Testis (tissue), 3 donors: ENCODE data around the gene MT1X. TPM values are rescaled to one million over a fixed set of nuclear protein-coding genes. Genes with fewer than 3 reads are reported as not detected.
A peak's percentile ranks its signal among the peaks of the same experiment; 100 is the strongest.
"Not testable (repeated sequence)": the region's sequence is repeated elsewhere in the genome, so short reads cannot be mapped to it uniquely, and the experiment has no call there.

Source experiments
- DNase-seq: peaks from one replicate; pipeline ENCODE4 v3.0.0-alpha.2; 2019
- H3K27ac ChIP-seq, 2 donors: fragments of 200-600 bp; sonication (generic); one replicate each; pipeline ENCODE4 v1.5.1; 2019
- H3K27me3 ChIP-seq: fragments of 200-600 bp; sonication (generic); one replicate; pipeline ENCODE4 v1.5.1; 2019
- H3K36me3 ChIP-seq: fragments of 200-600 bp; sonication (generic); one replicate; pipeline ENCODE4 v1.5.1; 2017; ENCODE audit warnings: low read depth; ENCODE audit errors: missing control alignments
- H3K4me1 ChIP-seq: fragments of 200-600 bp; sonication (generic); one replicate; pipeline ENCODE4 v1.5.1; 2019
- H3K4me3 ChIP-seq, 2 donors: fragments of 200-600 bp; sonication (generic); one replicate each; pipeline ENCODE4 v1.5.1; 2017 to 2019
- H3K9me3 ChIP-seq: fragments of 200-600 bp; sonication (generic); one replicate; pipeline ENCODE4 v1.5.1; 2017
- POLR2A ChIP-seq: fragments of 450-650 bp; IDR thresholded peaks from one replicate; pipeline ENCODE4 v1.6.1; 2017; ENCODE audit warnings: antibody characterized with exemption, mild to moderate bottlenecking, moderate library complexity
- WGBS, 2 donors: methylation state at CpG; one replicate each; pipeline ENCODE4 v1.1.5; 2018; 5-methylcytosine and 5-hydroxymethylcytosine counted together
- intact Hi-C: fragments of 100-400 bp; cut with DNase I; formaldehyde crosslinking; loops from one replicate; pipeline ENCODE4 v1.15.1; 2023; ENCODE audit warnings: low total_unique reads
- polyA plus RNA-seq: library from polyadenylated mRNA; stranded (reverse); fragments of 350-450 nt; fragmentation: Illumina TruSeq; extraction: RNeasy Lipid Tissue Mini Kit (QIAGEN cat#74804); gene quantifications from one replicate; pipeline ENCODE4 v1.2.3, GENCODE V29; 2014; ENCODE audit warnings: low read depth, low replicate concordance; ENCODE audit not compliant: insufficient read depth
- total RNA-seq, 2 donors: library from RNA; depleted of rRNA; stranded (reverse); fragments of >200 nt; gene quantifications; one replicate each; pipeline ENCODE4 v1.2.3, GENCODE V29; 2016
- TF ChIP-seq, protein P1 (sequence below), 3 experiments: fragments of 450-650 bp in 2 of 3; fragments of 200-600 bp in 1 of 3; sonication (generic) in 1 of 3; IDR thresholded peaks; one replicate each; pipeline ENCODE4 v1.5.1; 2016 to 2019; ENCODE audit warnings: antibody characterized with exemption in 3 of 3, mild to moderate bottlenecking in 2 of 3, moderate library complexity in 1 of 3

MT1X gene
- total and polyA plus RNA-seq, 3 donors from 2014 or later, result 51.7 to 180 (median 77.0) TPM

DNA sequence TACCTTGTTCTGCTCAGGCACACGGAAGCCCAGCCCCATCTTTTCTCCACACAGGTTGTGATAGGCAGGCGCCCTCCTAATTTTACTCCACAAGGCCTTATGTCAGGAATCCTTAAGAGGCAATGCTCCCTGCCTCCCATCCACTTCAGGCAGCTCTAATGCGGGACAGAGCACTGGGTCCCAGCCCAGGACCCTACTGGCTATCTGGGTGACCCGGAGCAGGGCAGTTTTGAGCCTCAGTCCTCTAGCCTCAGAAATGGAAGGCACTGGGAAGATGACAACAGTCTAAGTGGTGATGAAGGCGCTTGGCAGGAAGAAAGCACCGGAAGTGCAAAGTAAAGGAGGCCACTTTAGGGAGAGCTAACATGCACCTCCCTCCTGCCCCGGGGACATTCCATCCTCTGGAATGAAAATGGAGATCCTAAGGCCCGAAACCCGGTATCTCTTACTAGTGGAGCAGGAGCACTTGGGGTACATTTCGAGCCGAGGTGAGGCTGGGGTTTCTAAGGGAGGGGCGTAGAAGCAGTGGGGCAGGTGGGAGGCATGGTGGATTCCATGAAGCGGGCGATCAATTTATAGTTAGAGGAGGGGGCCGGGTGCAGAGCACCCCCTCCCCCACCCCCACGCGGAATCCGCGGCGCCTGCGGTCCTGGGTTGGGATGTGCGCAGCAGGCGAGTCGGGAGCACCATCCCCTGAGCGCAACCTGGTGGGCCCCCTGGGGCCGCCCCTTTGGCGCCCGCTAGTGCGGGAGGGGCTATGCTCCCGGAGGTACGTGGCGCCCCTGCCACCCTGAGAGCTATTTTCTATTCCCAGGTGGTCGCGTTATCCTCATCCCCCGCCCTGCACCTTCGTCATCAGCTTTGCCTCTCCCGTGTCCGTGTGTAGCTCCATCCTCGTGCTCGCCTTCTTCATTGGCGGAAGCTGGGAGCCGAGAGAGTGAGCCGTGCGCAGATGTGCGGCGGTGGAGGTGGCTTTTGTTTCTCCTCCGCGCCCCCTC lies 19.6 kb upstream of the MT1X start:
- Histone ChIP-seq H3K4me1 (peaks cover 4% of the 10 kb centered on the region), H3K36me3 (no peaks in the 10 kb centered on the region), H3K9me3 (no peaks in the 10 kb centered on the region), H3K27me3 (no peaks in the 10 kb centered on the region), H3K4me3 (no peak overlapping the region), H3K27ac (no peak overlapping the region)
- TF ChIP-seq POLR2A, result no peak
- TF ChIP-seq, protein P1, sequence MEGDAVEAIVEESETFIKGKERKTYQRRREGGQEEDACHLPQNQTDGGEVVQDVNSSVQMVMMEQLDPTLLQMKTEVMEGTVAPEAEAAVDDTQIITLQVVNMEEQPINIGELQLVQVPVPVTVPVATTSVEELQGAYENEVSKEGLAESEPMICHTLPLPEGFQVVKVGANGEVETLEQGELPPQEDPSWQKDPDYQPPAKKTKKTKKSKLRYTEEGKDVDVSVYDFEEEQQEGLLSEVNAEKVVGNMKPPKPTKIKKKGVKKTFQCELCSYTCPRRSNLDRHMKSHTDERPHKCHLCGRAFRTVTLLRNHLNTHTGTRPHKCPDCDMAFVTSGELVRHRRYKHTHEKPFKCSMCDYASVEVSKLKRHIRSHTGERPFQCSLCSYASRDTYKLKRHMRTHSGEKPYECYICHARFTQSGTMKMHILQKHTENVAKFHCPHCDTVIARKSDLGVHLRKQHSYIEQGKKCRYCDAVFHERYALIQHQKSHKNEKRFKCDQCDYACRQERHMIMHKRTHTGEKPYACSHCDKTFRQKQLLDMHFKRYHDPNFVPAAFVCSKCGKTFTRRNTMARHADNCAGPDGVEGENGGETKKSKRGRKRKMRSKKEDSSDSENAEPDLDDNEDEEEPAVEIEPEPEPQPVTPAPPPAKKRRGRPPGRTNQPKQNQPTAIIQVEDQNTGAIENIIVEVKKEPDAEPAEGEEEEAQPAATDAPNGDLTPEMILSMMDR (IDR thresholded peaks at IDR 0.05), result no peak
- intact Hi-C loops, result no loop called here
- no peak for DNase-seq
- 15 to 18% methylated on average over 41 to 48 of the region's 48 CpGs for WGBS, 2 donors

DNA sequence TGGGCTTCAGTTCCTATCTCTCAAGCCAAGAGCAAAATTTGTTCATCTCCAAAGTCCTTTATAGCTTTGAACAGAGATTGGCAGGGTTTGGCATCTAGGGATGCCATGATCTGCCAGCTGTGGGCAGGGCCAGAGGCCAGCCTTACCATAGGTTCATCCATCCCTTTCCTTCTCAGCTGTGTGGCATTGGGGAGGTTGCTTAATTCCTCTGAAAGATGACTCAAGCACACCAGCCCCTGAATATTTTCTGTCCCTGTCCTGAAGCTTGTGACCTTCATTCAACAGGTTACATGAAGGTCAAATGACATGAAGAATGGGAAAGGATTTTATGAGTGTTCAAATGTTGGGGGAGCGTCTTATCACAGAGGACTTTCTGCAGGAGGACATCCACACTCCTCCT lies 17.8 kb upstream of the MT1X start:
- H3K27ac ChIP-seq, result no peak overlapping the region
- no peak for TF ChIP-seq POLR2A
- intact Hi-C loops, result no loop called here
- H3K4me1 ChIP-seq, result peaks cover 7% of the 10 kb centered on the region
- no peaks in the 10 kb centered on the region for H3K36me3 ChIP-seq
- H3K4me3 ChIP-seq, result no peak overlapping the region
- 92 to 93% methylated on average over 1 of the region's 1 CpG for WGBS, 2 donors
- no peak for DNase-seq
- no peaks in the 10 kb centered on the region for H3K27me3 ChIP-seq
- no peaks in the 10 kb centered on the region for H3K9me3 ChIP-seq

DNA sequence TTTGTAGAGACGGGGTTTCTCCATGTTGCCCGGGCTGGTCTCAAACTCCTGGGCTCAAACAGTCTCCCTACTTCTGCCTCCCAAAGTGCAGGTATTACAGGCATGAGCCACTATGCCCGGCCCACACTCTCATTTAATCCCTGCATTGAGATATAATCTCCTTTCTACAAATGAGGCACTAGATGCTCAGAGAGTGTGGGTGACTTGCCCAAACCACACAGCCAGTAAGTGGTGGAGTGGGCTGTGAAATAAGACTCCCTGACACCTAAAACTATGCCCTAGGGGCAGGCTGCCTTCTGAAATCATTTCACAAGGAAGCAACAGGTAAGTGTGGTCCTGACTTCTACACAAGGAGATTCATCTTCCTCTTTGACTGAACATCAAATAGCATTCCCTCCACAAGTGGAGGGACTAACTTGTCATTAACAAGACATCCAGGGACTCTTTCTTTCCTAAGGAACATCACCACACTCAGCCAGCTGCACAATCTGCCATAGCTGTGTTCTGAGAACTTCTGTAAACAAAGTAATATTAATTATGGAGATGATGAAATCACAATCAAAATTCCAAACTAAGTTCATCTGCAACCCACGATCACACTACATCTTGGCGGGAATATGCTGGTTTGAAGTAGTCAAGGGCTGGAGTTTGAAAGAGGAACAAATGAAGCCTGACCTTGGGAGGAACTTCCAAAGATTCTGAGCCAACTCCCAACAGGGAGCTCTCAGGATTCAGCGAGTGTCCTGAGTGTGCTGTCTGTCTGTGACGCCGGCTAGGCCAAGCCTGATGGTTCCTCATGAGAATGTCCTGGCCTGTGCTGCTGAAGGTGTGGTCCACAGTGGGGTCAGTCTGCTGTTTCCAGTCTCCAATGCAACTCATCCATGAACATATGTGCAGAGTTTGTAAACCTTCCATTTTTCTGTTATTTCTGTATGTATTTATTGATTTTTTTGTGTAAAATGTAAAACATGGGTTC lies 16.7 kb upstream of the MT1X start:
- H3K9me3 ChIP-seq, H3K27ac ChIP-seq, H3K36me3 ChIP-seq, H3K27me3 ChIP-seq, intact Hi-C loops, H3K4me1 ChIP-seq, H3K4me3 ChIP-seq: not testable (repeated sequence)
- DNase-seq, result peak; percentile 67
- WGBS, 2 donors, result 57 to 60% methylated on average over 8 of the region's 8 CpGs

DNA sequence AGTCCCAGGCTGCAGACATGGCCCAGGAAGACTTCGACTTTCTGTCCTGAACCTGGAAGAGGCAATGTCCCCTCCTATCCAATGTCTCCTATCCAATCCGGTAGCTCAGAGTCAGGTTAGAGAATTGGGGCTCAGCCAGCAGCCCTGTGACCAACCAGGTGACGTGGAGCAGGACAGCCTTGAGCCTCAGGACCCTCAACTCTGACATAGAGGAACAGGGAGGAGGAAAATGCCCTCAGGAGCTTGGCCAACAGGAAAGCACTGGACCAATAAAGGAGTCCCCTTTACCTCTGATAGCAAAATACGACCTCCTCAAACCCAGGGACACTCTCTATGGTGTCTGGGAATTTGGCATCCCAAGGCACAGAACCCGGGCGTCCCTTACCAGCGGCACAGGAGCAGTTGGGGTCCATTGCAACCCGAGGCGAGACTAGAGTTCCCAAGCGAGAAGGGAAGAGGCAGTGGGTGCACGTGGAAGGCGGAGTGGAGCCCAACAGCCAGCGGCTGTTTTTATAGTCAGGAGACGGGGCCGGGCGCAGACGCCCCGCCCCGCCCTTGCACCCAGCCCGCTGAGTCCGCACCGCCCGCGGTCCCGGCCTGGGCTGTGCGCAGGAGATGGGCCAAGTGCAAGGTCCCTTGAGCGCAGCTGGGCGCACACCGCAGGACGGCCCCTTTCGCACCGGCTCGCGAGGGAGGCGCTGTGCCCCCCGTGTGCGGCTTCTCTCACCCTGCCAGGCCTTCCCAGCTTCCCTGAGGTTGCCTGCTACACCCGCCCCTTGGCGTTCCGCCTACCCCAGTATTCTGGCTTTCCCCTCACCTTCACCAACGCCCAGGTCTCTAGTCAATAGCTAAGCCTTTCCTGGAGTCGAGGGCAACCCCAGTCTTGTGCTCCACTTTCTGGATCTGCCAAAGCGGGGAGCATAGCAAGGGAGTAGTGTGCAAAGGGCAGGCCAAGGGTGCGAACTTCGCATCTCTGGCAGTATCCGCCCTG lies 14.4 kb upstream of the MT1X start, which contains the start of gene MT1G:
Gene MT1G (minus strand): TSS at position 485 of the 991 bp plus-strand sequence. CDS start 72 bp downstream, at position 413.
- H3K27me3 ChIP-seq, result no peaks in the 10 kb centered on the region

More for the DNA sequence above, 14.4 kb upstream of the MT1X start, which contains the start of gene MT1G:
- WGBS, 2 donors, result 23 to 35% methylated on average over 19 to 46 of the region's 46 CpGs
- intact Hi-C loops, result no loop called here
- no peak within 1 kb of the TSS for H3K4me3 ChIP-seq
- peaks cover 6% of the 10 kb centered on the region for H3K4me1 ChIP-seq
- H3K36me3 ChIP-seq, result no peaks in the 10 kb centered on the region
- DNase-seq, result no peak
- H3K27ac ChIP-seq, result no peak within 1 kb of the TSS
- TF ChIP-seq POLR2A, result no peak
- TF ChIP-seq, protein P1 (IDR thresholded peaks at IDR 0.05), result no peak
- no peaks in the 10 kb centered on the region for H3K9me3 ChIP-seq
